ENCODE results near the gene PLXND1. TPM values are rescaled to one million over a fixed set of nuclear protein-coding genes. Genes with fewer than 3 reads are reported as not detected.

Gene PLXND1
- total and polyA plus RNA-seq, 2 donors (not counting 1 experiment from before 2014, with no cell fraction given), result 3.3 to 74.4 TPM

GRCh38 chr3:129654131-129654530, 47.7 kb upstream of the PLXND1 start:
- H3K4me3 Mint-ChIP-seq, result no peak overlapping the region

DNA sequence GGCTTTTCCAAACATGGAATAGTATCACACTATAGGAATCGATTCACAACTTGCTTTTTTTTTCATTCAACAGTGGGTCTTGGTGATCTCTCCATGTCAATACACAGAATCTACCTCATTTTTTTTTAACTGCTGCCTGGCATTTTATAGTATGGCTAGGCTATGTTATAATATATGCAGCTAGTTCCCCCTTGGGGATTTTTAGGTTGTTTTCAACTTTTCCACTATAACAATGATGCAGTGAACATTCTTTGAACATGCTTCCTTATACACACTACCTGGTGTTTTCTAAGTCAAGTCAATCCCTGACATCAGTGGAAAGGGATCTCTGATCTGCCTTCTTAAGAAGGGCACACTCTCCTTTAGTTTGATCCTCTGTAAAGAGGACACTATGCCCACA, 46.5 kb upstream of the PLXND1 start:
- Mint-ChIP-seq H3K9me3 (ENCODE audit: insufficient read depth) (no peaks in the 10 kb centered on the region), H3K27me3 (no peaks in the 10 kb centered on the region), H3K4me1 (peaks cover 3% of the 10 kb centered on the region), H3K27ac (no peak overlapping the region), H3K4me3 (no peak overlapping the region)
- Histone ChIP-seq H3K4me1 (ENCODE audit: control insufficient read depth in 2 of 2, insufficient read depth in 2 of 2, low read length in 2 of 2) (no peaks in the 10 kb centered on the region), H3K9me3 (ENCODE audit: control extremely low read depth in 1 of 3, control insufficient read depth in 2 of 3, insufficient read depth in 1 of 3, low read length in 2 of 3) (no peaks in the 10 kb centered on the region), H3K36me3 (replicated peaks in 1 of 2; ENCODE audit: control extremely low read depth in 1 of 2, control insufficient read depth in 1 of 2, extremely low read depth in 1 of 2, insufficient read depth in 2 of 2, low read length in 1 of 2) (peaks cover 0 to 14% of the 10 kb centered on the region in 2 experiments), H2AFZ (ENCODE audit: insufficient read depth, low read depth, low read length, poor library complexity, severe bottlenecking) (no peak overlapping the region), H3K79me2 (ENCODE audit: control insufficient read depth, insufficient read depth, low read length) (no peaks in the 10 kb centered on the region), H3K27me3 (replicated peaks in 1 of 4; ENCODE audit: control extremely low read depth in 1 of 4, control insufficient read depth in 3 of 4, insufficient read depth in 4 of 4, low read length in 3 of 4) (no peaks in the 10 kb centered on the region), H3K4me2 (replicated peaks; ENCODE audit: low read depth, low read length, poor library complexity, severe bottlenecking) (no peak overlapping the region), H3K27ac (ENCODE audit: low read length in 2 of 2) (no peak overlapping the region), H3K4me3 (ENCODE audit: control extremely low read depth in 1 of 5, extremely low read depth in 1 of 5, insufficient read depth in 1 of 5, low read depth in 2 of 5, low read length in 4 of 5) (no peak overlapping the region), H4K20me1 (ENCODE audit: control insufficient read depth, insufficient read depth, low read length, poor library complexity, severe bottlenecking) (peaks cover 2% of the 10 kb centered on the region), H3K9ac (ENCODE audit: low read length) (no peak overlapping the region)
- ChIA-PET CTCF (interaction anchor here (0.9 to 2.0 kb wide), 3 partner anchors 24 to 172 kb away, joined by 3 to 5 read pairs (median 3); no protein-coding TSS in a partner anchor), POLR2A (no interaction called here)
- DNase-seq (no peak), ATAC-seq (ENCODE audit: low read depth) (no peak)
- no peak for TF ChIP-seq EZH2 (IDR thresholded peaks at IDR 0.05; ENCODE audit: borderline replicate concordance, insufficient read depth, low read depth, low read length, poor library complexity, severe bottlenecking)
- intact Hi-C loops (cut with micrococcal nuclease), result no loop called here
- WGBS (ENCODE audit: insufficient coverage), result no CpG with 5 or more reads among the region's 1 CpG

More at GRCh38 chr3:129654131-129654530, 47.7 kb upstream of the PLXND1 start:
- 100% methylated on average over 1 of the region's 1 CpG for WGBS (ENCODE audit: insufficient coverage)
- Mint-ChIP-seq H3K9me3 (ENCODE audit: insufficient read depth) (no peaks in the 10 kb centered on the region), H3K27ac (no peak overlapping the region), H3K27me3 (no peaks in the 10 kb centered on the region), H3K4me1 (peaks cover 4% of the 10 kb centered on the region)
- ATAC-seq (ENCODE audit: low read depth) (no peak), DNase-seq (no peak)
- no peaks in the 10 kb centered on the region for H3K4me1 ChIP-seq (ENCODE audit: control insufficient read depth in 2 of 2, insufficient read depth in 2 of 2, low read length in 2 of 2)
- POLR2A ChIA-PET, result no interaction called here
- intact Hi-C loops (cut with micrococcal nuclease), result no loop called here
- no peaks in the 10 kb centered on the region for H3K9me3 ChIP-seq (ENCODE audit: control extremely low read depth in 1 of 3, control insufficient read depth in 2 of 3, insufficient read depth in 1 of 3, low read length in 2 of 3)
- H3K4me2 ChIP-seq (replicated peaks; ENCODE audit: low read depth, low read length, poor library complexity, severe bottlenecking), result no peak overlapping the region
- CTCF ChIA-PET, result interaction anchor here (0.7 to 2.2 kb wide), 5 partner anchors 25 to 280 kb away, joined by 3 to 10 read pairs (median 8); no protein-coding TSS in a partner anchor
- no peak overlapping the region for H3K4me3 ChIP-seq (ENCODE audit: control extremely low read depth in 1 of 5, extremely low read depth in 1 of 5, insufficient read depth in 1 of 5, low read depth in 2 of 5, low read length in 4 of 5)
- peaks cover 5% of the 10 kb centered on the region for H4K20me1 ChIP-seq (ENCODE audit: control insufficient read depth, insufficient read depth, low read length, poor library complexity, severe bottlenecking)
- no peak for TF ChIP-seq CTCF (IDR thresholded peaks at IDR 0.05)
- TF ChIP-seq EZH2 (IDR thresholded peaks at IDR 0.05; ENCODE audit: borderline replicate concordance, insufficient read depth, low read depth, low read length, poor library complexity, severe bottlenecking), result no peak
- H3K27ac ChIP-seq (ENCODE audit: low read length in 2 of 2), result no peak overlapping the region
- no peak overlapping the region for H3K9ac ChIP-seq (ENCODE audit: low read length)
- H3K27me3 ChIP-seq (replicated peaks in 1 of 4; ENCODE audit: control extremely low read depth in 1 of 4, control insufficient read depth in 3 of 4, insufficient read depth in 4 of 4, low read length in 3 of 4), result no peaks in the 10 kb centered on the region
- peaks cover 0 to 14% of the 10 kb centered on the region in 2 experiments for H3K36me3 ChIP-seq (replicated peaks in 1 of 2; ENCODE audit: control extremely low read depth in 1 of 2, control insufficient read depth in 1 of 2, extremely low read depth in 1 of 2, insufficient read depth in 2 of 2, low read length in 1 of 2)
- H2AFZ ChIP-seq (ENCODE audit: insufficient read depth, low read depth, low read length, poor library complexity, severe bottlenecking), result no peak overlapping the region
- no peaks in the 10 kb centered on the region for H3K79me2 ChIP-seq (ENCODE audit: control insufficient read depth, insufficient read depth, low read length)
